Erythroblast (primary cell): ENCODE data around the gene P4HA3.

Source experiments
- GATA1 ChIP-seq: IDR thresholded peaks from 2 replicates; pipeline ENCODE4 v1.6.1; 2011; ENCODE audit warnings: low read depth, mild to moderate bottlenecking, control low read depth, low read length, moderate library complexity
- POLR2A ChIP-seq: IDR thresholded peaks from 2 replicates; pipeline ENCODE4 v1.6.1; 2011; ENCODE audit warnings: mild to moderate bottlenecking, low read length

DNA sequence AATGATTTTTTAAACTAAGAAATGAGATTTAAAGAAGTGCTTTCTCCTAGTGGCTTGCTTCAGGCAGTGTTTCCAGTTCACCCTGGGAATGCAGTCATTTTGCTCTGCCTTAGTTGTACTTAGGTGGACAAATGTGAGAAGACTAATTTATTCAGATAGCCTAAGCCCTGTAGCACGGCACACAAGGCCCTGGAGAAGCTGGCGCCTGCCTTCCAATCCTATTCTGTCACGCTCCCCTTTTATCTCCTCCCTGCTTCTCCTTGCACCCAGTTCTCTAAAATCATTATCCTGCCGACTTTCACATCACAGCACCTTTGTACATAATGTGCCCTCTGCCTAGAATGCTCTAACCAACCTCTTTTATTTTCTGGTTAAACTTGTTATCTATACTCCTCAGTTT is 76.3 kb downstream of the P4HA3 start:
- no peak for TF ChIP-seq POLR2A
- TF ChIP-seq GATA1 = no peak
